Left ventricle myocardium superior (tissue), 1 donor: ENCODE measurements around the gene ZNF621. TPM values are rescaled to one million over a fixed set of nuclear protein-coding genes. Genes with fewer than 3 reads are reported as not detected.
A peak's percentile ranks its signal among the peaks of the same experiment; 100 is the strongest.
"Not testable (repeated sequence)": the region's sequence is repeated elsewhere in the genome, so short reads cannot be mapped to it uniquely, and the experiment has no call there.

Source experiments
- ATAC-seq: fragments of 200-7000 bp; cut with Tn5 transposase; one replicate; pipeline ENCODE4 v1.9.1; 2020; ENCODE audit warnings: mild to moderate bottlenecking, moderate library complexity
- DNase-seq: peaks from one replicate; pipeline ENCODE4 v3.0.0-alpha.2; 2020
- intact Hi-C: fragments of 100-400 bp; cut with micrococcal nuclease; formaldehyde crosslinking; loops from one replicate; pipeline ENCODE4 v1.11.0; 2022
- total RNA-seq: library from RNA; stranded (reverse); fragmentation: NEBNext Ultra II Directional; extraction: Animal tissue kit (Norgen Biotek cat#: 25700); gene quantifications from one replicate; pipeline ENCODE4 v1.2.1, GENCODE V29; 2021
- donor health status: DM: no; HTN: yes; CAD: no; lungs with severe emphysema.

Gene ZNF621
- total RNA-seq, 1 donor from 2014 or later = 8.6 TPM

GRCh38 chr3:40524222-40524567 lies 565 bp upstream of the ZNF621 start:
- intact Hi-C loops = loop anchor here (2.0 kb wide), 1 partner anchor 47 kb away; the partner anchor contains the start of gene ZNF619
- no peak for DNase-seq
- no peak for ATAC-seq

- ATAC-seq = no peak
- DNase-seq = no peak
- intact Hi-C loops = no loop called here
Measured at GRCh38 chr3:40528426-40528825, 3.7 kb downstream of the ZNF621 start.

- intact Hi-C loops = no loop called here
- no peak for ATAC-seq
- DNase-seq = no peak
Measured at GRCh38 chr3:40532252-40532651, 7.5 kb downstream of the ZNF621 start.

- ATAC-seq (no peak), DNase-seq (no peak)
- intact Hi-C loops = no loop called here
Measured at GRCh38 chr3:40534283-40534682, 9.5 kb downstream of the ZNF621 start.

- peak; percentile 46 for ATAC-seq
- intact Hi-C loops = no loop called here
- no peak for DNase-seq
Measured at GRCh38 chr3:40546816-40547215, 22.1 kb downstream of the ZNF621 start.

- intact Hi-C loops = no loop called here
- ATAC-seq (no peak), DNase-seq (no peak)
Measured at GRCh38 chr3:40550167-40550566, 25.4 kb downstream of the ZNF621 start.

- ATAC-seq (no peak), DNase-seq (no peak)
- intact Hi-C loops = no loop called here
Measured at GRCh38 chr3:40557575-40558161, 32.9 kb downstream of the ZNF621 start.

GRCh38 chr3:40562482-40562881 lies 37.7 kb downstream of the ZNF621 start:
- intact Hi-C loops, ATAC-seq, DNase-seq: not testable (repeated sequence)

GRCh38 chr3:40565629-40566028 lies 40.9 kb downstream of the ZNF621 start:
- ATAC-seq, intact Hi-C loops, DNase-seq: not testable (repeated sequence)

GRCh38 chr3:40566694-40567093 lies 41.9 kb downstream of the ZNF621 start:
- DNase-seq = no peak
- intact Hi-C loops = no loop called here
- ATAC-seq = no peak

GRCh38 chr3:40572588-40572987 lies 47.8 kb downstream of the ZNF621 start:
- intact Hi-C loops = no loop called here

GRCh38 chr3:40574050-40574449 lies 49.3 kb downstream of the ZNF621 start:
- no peak for DNase-seq
- no peak for ATAC-seq
- intact Hi-C loops = no loop called here

More at GRCh38 chr3:40572588-40572987, 47.8 kb downstream of the ZNF621 start:
- DNase-seq (no peak), ATAC-seq (no peak)

GRCh38 chr3:40574661-40575060 lies 49.9 kb downstream of the ZNF621 start:
- no peak for DNase-seq
- no peak for ATAC-seq
- intact Hi-C loops = no loop called here

GRCh38 chr3:40576396-40576795 lies 51.6 kb downstream of the ZNF621 start:
- intact Hi-C loops = no loop called here
- ATAC-seq (no peak), DNase-seq (no peak)

GRCh38 chr3:40580494-40581091 lies 55.8 kb downstream of the ZNF621 start:
- ATAC-seq (peak; percentile 52), DNase-seq (peak; percentile 60)
- intact Hi-C loops = loop anchor here (2.0 to 10.0 kb wide), 3 partner anchors 614 to 1300 kb away; partner anchors contain the start of gene CTNNB1

GRCh38 chr3:40581166-40581565 lies 56.4 kb downstream of the ZNF621 start:
- no peak for ATAC-seq
- intact Hi-C loops = loop anchor here (2.0 to 10.0 kb wide), 3 partner anchors 614 to 1300 kb away; partner anchors contain the start of gene CTNNB1
- no peak for DNase-seq

- peak; percentile 51 for ATAC-seq
- DNase-seq = peak; percentile 40
- intact Hi-C loops = loop anchor here (10.0 kb wide), 2 partner anchors 612 to 1132 kb away; partner anchors contain the start of gene CTNNB1
Measured at GRCh38 chr3:40582401-40583027, 57.8 kb downstream of the ZNF621 start.

GRCh38 chr3:40583691-40584090 lies 58.9 kb downstream of the ZNF621 start:
- peak; percentile 39 for ATAC-seq
- intact Hi-C loops = loop anchor here (10.0 kb wide), 2 partner anchors 611 to 1131 kb away; partner anchors contain the start of gene CTNNB1
- peak; percentile 32 for DNase-seq

GRCh38 chr3:40584625-40585189 lies 59.9 kb downstream of the ZNF621 start:
- DNase-seq = peak; percentile 95
- intact Hi-C loops = loop anchor here (10.0 kb wide), 2 partner anchors 610 to 1130 kb away; partner anchors contain the start of gene CTNNB1
- peak; percentile 94 for ATAC-seq
